K562 (cell line): ENCODE results near the gene RUFY2. TPM values are rescaled to one million over a fixed set of nuclear protein-coding genes. Genes with fewer than 3 reads are reported as not detected.

ENCODE experiments used
- ATF4 ChIP-seq: fragments of 450-650 bp; formaldehyde crosslinking; IDR thresholded peaks from 2 replicates; pipeline ENCODE4 v1.4.0; 2022; ENCODE audit warnings: mild to moderate bottlenecking, moderate library complexity
- CREB1 ChIP-seq, 2 experiments: sonication (generic) in 1 of 2; formaldehyde crosslinking in 1 of 2; IDR thresholded peaks; 2 replicates each; pipeline versions ENCODE4 v1.6.1 to v1.8.0; 2012 to 2022; ENCODE audit warnings: inconsistent platforms in 1 of 2, mild to moderate bottlenecking in 1 of 2, missing genetic modification reagents in 1 of 2, moderate library complexity in 1 of 2
- EHMT2 ChIP-seq: fragments of 450-650 bp; IDR thresholded peaks from 2 replicates; pipeline ENCODE4 v1.6.1; 2018; ENCODE audit warnings: antibody characterized with exemption
- GABPB1 ChIP-seq: sonication (generic); formaldehyde crosslinking; IDR thresholded peaks from 2 replicates; pipeline ENCODE4 v1.8.0; 2022; ENCODE audit warnings: mild to moderate bottlenecking, missing genetic modification reagents
- HDAC1 ChIP-seq, 2 experiments: fragments of 450-650 bp; IDR thresholded peaks; 2 replicates each; pipeline ENCODE4 v1.6.1; 2016 to 2017; ENCODE audit warnings: inconsistent platforms in 1 of 2, mild to moderate bottlenecking in 1 of 2, moderate library complexity in 1 of 2
- MBD1 ChIP-seq: fragments of 250-450 bp; sonication (Bioruptor Pico); IDR thresholded peaks from 2 replicates; pipeline ENCODE4 v1.8.0; 2022; ENCODE audit warnings: inconsistent platforms
- MBD2 ChIP-seq: sonication (generic); IDR thresholded peaks from 2 replicates; pipeline ENCODE4 v1.6.1; 2016; ENCODE audit warnings: low read depth, borderline replicate concordance
- NFIC ChIP-seq: fragments of 450-650 bp; IDR thresholded peaks from 2 replicates; pipeline ENCODE4 v1.6.1; 2017; ENCODE audit warnings: mild to moderate bottlenecking, inconsistent platforms
- SFPQ ChIP-seq: fragments of 200-400 bp; formaldehyde crosslinking; IDR thresholded peaks from 2 replicates; pipeline ENCODE4 v1.6.1; 2017; ENCODE audit warnings: mild to moderate bottlenecking, low read depth, low read length, moderate library complexity
- SMAD3 ChIP-seq: fragments of 450-650 bp; formaldehyde crosslinking; conservative IDR thresholded peaks from 2 replicates; pipeline ENCODE4 v1.4.0; 2020; ENCODE audit warnings: mild to moderate bottlenecking
- USF1 ChIP-seq: sonication (generic); formaldehyde crosslinking; IDR thresholded peaks from 2 replicates; pipeline ENCODE4 v1.9.0; 2022; ENCODE audit warnings: mild to moderate bottlenecking, missing genetic modification reagents
- ZKSCAN8 ChIP-seq: fragments of 200-800 bp; sonication (Bioruptor generic); IDR thresholded peaks from 2 replicates; pipeline ENCODE4 v1.6.1; 2016; ENCODE audit warnings: missing genetic modification characterization, missing compliant biosample characterization
- ZNF184 ChIP-seq: sonication (generic); formaldehyde crosslinking; IDR thresholded peaks from 2 replicates; pipeline ENCODE4 v1.5.0; 2020; ENCODE audit warnings: missing genetic modification reagents
- ZNF23 ChIP-seq: fragments of 250-450 bp; sonication (Bioruptor Pico); IDR thresholded peaks from 2 replicates; pipeline ENCODE4 v1.4.0; 2020; ENCODE audit warnings: mild to moderate bottlenecking
- ZNF282 ChIP-seq: sonication (generic); formaldehyde crosslinking; IDR thresholded peaks from 2 replicates; pipeline ENCODE4 v1.8.1; 2023; ENCODE audit warnings: missing genetic modification reagents
- ZNF324 ChIP-seq: fragments of 250-450 bp; sonication (Bioruptor Pico); IDR thresholded peaks from 2 replicates; pipeline ENCODE4 v1.4.0; 2020; ENCODE audit warnings: mild to moderate bottlenecking
- ZNF445 ChIP-seq: fragments of 250-450 bp; sonication (Bioruptor Pico); IDR thresholded peaks from 2 replicates; pipeline ENCODE4 v1.4.0; 2020; ENCODE audit warnings: low read depth, mild to moderate bottlenecking, moderate library complexity
- ZNF507 ChIP-seq: conservative IDR thresholded peaks from 2 replicates; pipeline ENCODE4 v1.6.1; 2017; ENCODE audit warnings: missing genetic modification characterization, missing compliant biosample characterization
- ZNF561 ChIP-seq: fragments of 450-650 bp; formaldehyde crosslinking; conservative IDR thresholded peaks from 2 replicates; pipeline ENCODE4 v1.4.0; 2020; ENCODE audit warnings: mild to moderate bottlenecking, moderate library complexity
- ZNF655 ChIP-seq: fragments of 250-450 bp; sonication (Bioruptor Pico); IDR thresholded peaks from 2 replicates; pipeline ENCODE4 v1.5.0; 2021
- polyA plus RNA-seq, 8 experiments: library from polyadenylated mRNA; depleted of rRNA in 4 of 8; stranded (reverse) in 5 of 8; unstranded in 3 of 8; fragments of >200 nt; fragmentation: Nextera tagmentation in 2 of 8; fragmentation: Illumina TruSeq in 1 of 8; extraction: Ambion mirVana in 2 of 8; extraction: Trizol in 1 of 8; gene quantifications; 2 replicates each; pipeline versions ENCODE4 v1.2.1 to v1.2.3, GENCODE V29; 2011 to 2014; ENCODE audit warnings: inconsistent platforms in 1 of 8, missing spikeins in 1 of 8
- total RNA-seq, 7 experiments: library from RNA; depleted of rRNA in 6 of 7; stranded (reverse); fragments of >200 nt in 6 of 7; fragmentation: Illumina TruSeq in 2 of 7; extraction: Trizol in 2 of 7; gene quantifications; 2 replicates each; pipeline versions ENCODE4 v1.2.1 to v1.2.3, GENCODE V29; 2011 to 2021; ENCODE audit warnings: low replicate concordance in 1 of 7

Gene RUFY2
- total and polyA plus RNA-seq, 9 of the 15 experiments (the other 6 are each of a cell fraction or from before 2014, with no cell fraction given), result 3.7 to 20.1 (median 12.6) TPM

- TF ChIP-seq MBD1 (CRISPR knock-in tag) (no peak), ZNF184 (CRISPR knock-in tag) (no peak), EHMT2 (peak; percentile 18; the same call in 1 of the 2 replicates), SMAD3 (CRISPR knock-in tag) (0 out of 2 replicates have a peak, but pooled peaks have one; percentile 22), ZNF507 (no peak), MBD2 (peak; percentile 56; the same call in 1 of the 2 replicates), ZNF655 (CRISPR knock-in tag) (no peak), ATF4 (CRISPR knock-in tag) (peak; percentile 51; the same call in 1 of the 2 replicates), ZNF324 (CRISPR knock-in tag) (peak; percentile 42; the same call in 1 of the 2 replicates), ZNF23 (CRISPR knock-in tag) (peak; percentile 20; the same call in 1 of the 2 replicates), ZNF282 (CRISPR knock-in tag) (peak; percentile 38; the same call in 1 of the 2 replicates), ZNF445 (CRISPR knock-in tag) (peak; percentile 74), NFIC (peak; percentile 65), HDAC1 (IDR thresholded peaks at IDR 0.05) (peak in 1 of 2 experiments; percentile 84; a peak in 2 of 4 replicates), ZKSCAN8 (CRISPR knock-in tag) (peak; percentile 74; the same call in 1 of the 2 replicates), CREB1 (IDR thresholded peaks at IDR 0.05) (0 out of 2 replicates have a peak, but pooled peaks have one; percentile 20), CREB1 (CRISPR knock-in tag; IDR thresholded peaks at IDR 0.05) (peak; percentile 37; the same call in 1 of the 2 replicates), GABPB1 (CRISPR knock-in tag) (peak; percentile 46; the same call in 1 of the 2 replicates), USF1 (CRISPR knock-in tag) (no peak; the same call in 1 of the 2 replicates), ZNF561 (0 out of 2 replicates have a peak, but pooled peaks have one; percentile 35), SFPQ (no peak)
Observed at GRCh38 chr10:68332259-68333057, 74.6 kb downstream of the RUFY2 start, which contains the start of gene PBLD (continued).
